HT1080 (cell line): Measurements from ENCODE around the gene CYB561. TPM values are rescaled to one million over a fixed set of nuclear protein-coding genes. Genes with fewer than 3 reads are reported as not detected.
A peak's percentile ranks its signal among the peaks of the same experiment; 100 is the strongest.

ENCODE experiments used
- DNase-seq: peaks from one replicate; pipeline ENCODE4 v3.0.0-alpha.2; 2015; ENCODE audit warnings: low read depth
- total RNA-seq: library from RNA; depleted of rRNA; stranded (reverse); fragments of >200 nt; shearing (Covaris generic); gene quantifications from 2 replicates; pipeline ENCODE4 v1.2.3, GENCODE V29; 2014

The CYB561 gene
- total RNA-seq, 1 experiment from 2014 or later: 3.2 TPM

DNA sequence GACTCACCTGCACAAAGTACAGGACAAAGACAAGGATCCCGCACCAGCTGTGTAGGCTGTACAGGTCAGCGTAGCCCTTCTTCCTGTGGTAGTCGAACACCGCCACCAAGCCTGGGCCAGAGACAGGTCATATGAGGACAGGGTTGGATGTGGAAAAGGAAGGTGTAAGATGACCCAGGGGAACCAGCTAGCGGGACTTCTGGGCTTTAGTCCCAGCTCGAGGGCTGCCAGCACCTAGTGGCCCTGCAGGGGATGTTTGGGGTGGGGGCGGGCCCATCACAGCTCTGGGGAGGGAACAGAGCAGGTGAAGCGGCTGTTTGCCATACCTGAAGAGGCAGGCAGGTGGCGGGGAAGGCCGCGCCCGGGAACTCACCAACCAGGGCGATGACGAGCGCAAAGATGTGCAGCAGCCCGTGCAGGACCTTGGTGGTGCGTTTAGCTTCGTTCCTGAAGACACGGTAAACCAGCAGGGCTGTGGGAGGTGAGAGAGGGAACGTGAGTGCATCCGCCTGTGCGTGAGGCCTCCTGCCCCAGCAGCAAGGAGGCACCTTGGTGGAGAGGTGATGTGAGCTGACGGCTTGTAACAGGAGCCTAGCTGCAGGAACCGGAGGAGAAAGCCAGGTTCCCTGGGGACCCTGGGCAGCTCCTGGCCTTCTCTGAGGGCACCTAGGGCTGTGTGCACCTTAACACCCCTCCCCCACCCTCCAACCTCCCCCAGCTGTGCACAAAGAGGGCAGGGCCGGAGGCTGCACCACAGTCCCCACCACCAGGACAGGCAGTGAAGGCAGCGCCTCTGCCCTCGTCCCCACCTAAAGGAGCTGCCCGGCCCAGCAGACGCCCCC lies 10.2 kb downstream of the CYB561 start:
- DNase-seq: no peak

DNA sequence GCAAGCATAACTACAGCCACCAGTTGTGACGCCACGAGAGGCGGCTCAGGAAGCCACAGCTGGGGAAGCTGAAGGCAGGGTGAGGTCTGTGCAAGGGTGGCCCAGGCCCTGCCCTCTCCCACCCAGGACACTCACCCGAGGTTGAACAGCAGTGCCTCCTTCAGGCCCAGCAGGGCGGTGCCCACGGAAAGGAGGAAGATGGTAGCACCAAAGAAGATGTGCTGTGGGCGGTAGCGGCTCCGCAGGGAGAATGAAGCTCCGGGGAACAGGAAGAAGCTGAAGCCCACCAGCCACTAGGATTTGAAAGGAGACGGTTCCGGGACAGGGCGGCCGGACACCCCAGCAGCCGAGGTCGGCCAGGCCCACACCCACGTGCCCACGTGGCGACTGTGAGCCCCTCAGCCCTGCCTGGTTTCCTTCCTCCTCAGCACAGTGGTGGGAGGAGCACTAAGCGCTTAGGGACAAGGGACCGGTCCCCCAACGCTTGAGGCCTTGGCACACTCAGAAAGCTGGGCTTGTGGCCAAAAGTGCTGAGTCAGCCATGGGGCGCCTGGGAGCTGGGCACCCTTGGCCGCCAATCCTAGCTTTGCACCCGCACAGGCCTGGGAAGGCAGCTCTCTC lies 11.0 kb downstream of the CYB561 start:
- DNase-seq: peak; percentile 40

GRCh38 chr17:63433746-63434591 lies 12.1 kb downstream of the CYB561 start:
- DNase-seq: peak; percentile 74

- no peak for DNase-seq
Observed at GRCh38 chr17:63431939-63432804, 13.9 kb downstream of the CYB561 start.

GRCh38 chr17:63431618-63431938 lies 14.5 kb downstream of the CYB561 start:
- no peak for DNase-seq

DNA sequence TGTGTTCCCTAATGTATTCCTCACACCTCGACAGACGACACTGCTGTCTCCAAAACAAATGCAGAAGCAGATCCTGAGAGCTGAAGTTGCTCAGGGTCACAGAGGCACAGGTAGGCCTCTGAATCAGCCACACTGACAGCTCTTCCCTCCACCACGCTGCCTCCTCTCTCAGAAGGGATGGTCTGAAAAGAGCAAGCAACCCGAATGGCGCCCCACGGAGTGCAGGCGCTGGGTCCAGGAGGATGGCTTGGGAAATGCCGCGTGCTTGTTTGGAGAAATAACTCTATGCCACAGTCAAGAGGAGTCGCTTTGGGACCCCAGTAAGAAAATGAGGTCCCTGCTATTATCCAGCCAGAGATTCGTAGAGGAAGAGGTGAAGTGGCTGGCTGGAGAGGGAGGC lies 15.9 kb downstream of the CYB561 start:
- no peak for DNase-seq

GRCh38 chr17:63429766-63430165 lies 16.3 kb downstream of the CYB561 start:
- DNase-seq: no peak

- no peak for DNase-seq
Observed at GRCh38 chr17:63426917-63427308, 19.2 kb downstream of the CYB561 start.

GRCh38 chr17:63426041-63426916 lies 19.8 kb downstream of the CYB561 start:
- DNase-seq: no peak

DNA sequence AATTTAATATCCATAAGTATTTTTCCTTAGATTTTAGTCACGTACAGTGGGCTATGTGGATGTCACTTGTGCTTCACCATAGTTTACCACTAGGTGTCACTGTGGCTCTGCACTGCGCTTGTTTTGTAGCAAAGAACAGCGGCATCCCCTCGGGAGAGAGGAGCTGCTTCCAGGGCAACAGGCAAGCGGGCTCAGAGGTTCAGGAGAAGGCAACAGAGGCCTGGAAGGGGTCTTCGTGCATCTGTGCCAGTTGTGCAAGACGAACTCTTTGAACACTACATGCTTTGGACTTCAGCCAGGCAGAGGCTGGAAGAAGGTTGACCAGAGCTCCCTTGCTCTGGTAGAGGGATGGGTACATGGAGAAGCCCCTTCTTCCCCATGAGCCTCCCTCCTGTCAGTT lies 20.6 kb downstream of the CYB561 start:
- DNase-seq: peak; percentile 70

GRCh38 chr17:63423963-63424362 lies 22.1 kb downstream of the CYB561 start:
- no peak for DNase-seq

GRCh38 chr17:63423251-63423950 lies 22.7 kb downstream of the CYB561 start:
- no peak for DNase-seq

- no peak for DNase-seq
Observed at GRCh38 chr17:63421681-63422645, 24.1 kb downstream of the CYB561 start.

- DNase-seq: no peak
Observed at GRCh38 chr17:63420868-63421680, 25.0 kb downstream of the CYB561 start.

- no peak for DNase-seq
Observed at GRCh38 chr17:63419949-63420867, 25.9 kb downstream of the CYB561 start.

DNA sequence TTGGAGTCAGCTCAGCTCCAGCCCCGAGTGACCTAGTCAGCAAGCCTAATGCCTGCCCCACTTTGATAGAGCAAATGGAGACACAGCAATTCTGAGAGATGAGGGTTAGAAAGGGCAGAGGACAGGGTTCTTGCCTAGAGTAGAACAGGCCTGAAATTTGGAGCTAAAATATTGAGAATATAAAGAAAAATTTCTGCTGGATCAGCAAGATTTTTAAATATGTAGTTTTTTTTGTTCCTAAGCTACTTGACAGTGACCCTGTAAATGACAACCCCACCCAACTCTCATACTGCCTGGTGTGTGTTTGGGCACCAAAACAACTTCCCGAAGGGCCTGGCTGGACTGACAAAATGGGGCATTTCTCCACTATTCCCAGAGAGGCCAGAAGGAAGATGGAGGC lies 26.7 kb downstream of the CYB561 start:
- no peak for DNase-seq
